GM12873 (cell line): ENCODE data around the gene TCIRG1.

Experiments
- CTCF ChIP-seq: IDR thresholded peaks from 2 replicates; pipeline ENCODE4 v1.5.1; 2012; ENCODE audit warnings: low read depth, mild to moderate bottlenecking, moderate library complexity, low read length, control low read depth; ENCODE audit not compliant: insufficient read depth; ENCODE audit errors: missing control alignments

Gene TCIRG1

GRCh38 chr11:68080860-68081259, 42.0 kb downstream of the TCIRG1 start:
- TF ChIP-seq CTCF, result no peak

- TF ChIP-seq CTCF, result no peak
These were observed 42.9 kb downstream of the TCIRG1 start for GRCh38 chr11:68081691-68082090.

- TF ChIP-seq CTCF, result no peak
These were observed 43.7 kb downstream of the TCIRG1 start for GRCh38 chr11:68082481-68082880.

GRCh38 chr11:68083517-68083916, 44.7 kb downstream of the TCIRG1 start:
- TF ChIP-seq CTCF, result no peak

GRCh38 chr11:68089679-68090078, 50.9 kb downstream of the TCIRG1 start:
- TF ChIP-seq CTCF, result no peak

- TF ChIP-seq CTCF, result no peak
These were observed 51.5 kb downstream of the TCIRG1 start for GRCh38 chr11:68090287-68090686.

GRCh38 chr11:68090706-68091105, 51.9 kb downstream of the TCIRG1 start:
- no peak for TF ChIP-seq CTCF
